SK-N-MC (cell line): Measurements from ENCODE around the gene RNASEH2A.
"Not testable (repeated sequence)": the region's sequence is repeated elsewhere in the genome, so short reads cannot be mapped to it uniquely, and the experiment has no call there.

Experiments
- DNase-seq: peaks from one replicate; pipeline ENCODE4 v3.0.0-alpha.2; 2011; ENCODE audit warnings: low read depth, low spot score
- H3K27ac ChIP-seq: fragments of 200-600 bp; sonication (generic); 2 replicates; pipeline ENCODE4 v1.5.1; 2016; ENCODE audit warnings: mixed run types
- H3K36me3 ChIP-seq: fragments of 200-600 bp; sonication (generic); 2 replicates; pipeline ENCODE4 v1.6.1; 2017; ENCODE audit warnings: antibody characterized with exemption, low read length, mixed read lengths; ENCODE audit not compliant: insufficient read depth
- H3K4me3 ChIP-seq: fragments of 200-600 bp; sonication (generic); 2 replicates; pipeline ENCODE4 v1.5.1; 2016
- H3K9ac ChIP-seq: fragments of 200-600 bp; sonication (generic); 2 replicates; pipeline ENCODE4 v1.8.0; 2017; ENCODE audit warnings: mixed run types, mixed read lengths; ENCODE audit not compliant: insufficient read length
- H3K9me3 ChIP-seq: fragments of 200-600 bp; sonication (generic); 2 replicates; pipeline ENCODE4 v1.6.1; 2017; ENCODE audit warnings: low read depth, mild to moderate bottlenecking, antibody characterized with exemption, low read length, moderate library complexity, mixed read lengths
- EZH2 ChIP-seq: fragments of 200-600 bp; sonication (generic); IDR thresholded peaks from one replicate; pipeline ENCODE4 v1.6.1; 2017; ENCODE audit warnings: antibody characterized with exemption
- FOXP2 ChIP-seq: optimal IDR thresholded peaks from 2 replicates; pipeline ENCODE3; 2011; ENCODE audit warnings: mild to moderate bottlenecking, moderate library complexity; ENCODE audit not compliant: insufficient read depth; ENCODE audit errors: extremely low read length, control extremely low read depth
- POLR2AphosphoS5 ChIP-seq: IDR thresholded peaks from 2 replicates; pipeline ENCODE4 v1.6.1; 2012; ENCODE audit warnings: mild to moderate bottlenecking, low read depth, low read length, borderline replicate concordance

The RNASEH2A gene

GRCh38 chr19:12796146-12797071, 10.0 kb upstream of the RNASEH2A start:
- no peak for DNase-seq
- peaks cover 16% of the 10 kb centered on the region for H3K36me3 ChIP-seq
- peak overlapping the region; percentile 40; the same call in 1 of the 2 replicates for H3K4me3 ChIP-seq
- TF ChIP-seq FOXP2 (peak; percentile 5), EZH2 (no peak), POLR2AphosphoS5 (peak; percentile 45; the same call in 1 of the 2 replicates)
- no peak overlapping the region for H3K27ac ChIP-seq
- no peak overlapping the region for H3K9ac ChIP-seq
- no peaks in the 10 kb centered on the region for H3K9me3 ChIP-seq

- H3K4me3 ChIP-seq: no peak overlapping the region
- DNase-seq: no peak
- no peak for TF ChIP-seq POLR2AphosphoS5
- TF ChIP-seq FOXP2: no peak
- TF ChIP-seq EZH2: no peak
- no peak overlapping the region for H3K9ac ChIP-seq
- H3K9me3 ChIP-seq: no peaks in the 10 kb centered on the region
- no peak overlapping the region for H3K27ac ChIP-seq
- H3K36me3 ChIP-seq: peaks cover 16% of the 10 kb centered on the region
Measured at GRCh38 chr19:12797141-12797587, 9.2 kb upstream of the RNASEH2A start.

GRCh38 chr19:12797607-12798006, 8.8 kb upstream of the RNASEH2A start:
- H3K9ac ChIP-seq, H3K9me3 ChIP-seq, H3K4me3 ChIP-seq, H3K27ac ChIP-seq, DNase-seq: not testable (repeated sequence)
- peaks cover 16% of the 10 kb centered on the region for H3K36me3 ChIP-seq

GRCh38 chr19:12799742-12800465, 6.5 kb upstream of the RNASEH2A start:
- no peak overlapping the region for H3K9ac ChIP-seq
- TF ChIP-seq POLR2AphosphoS5: no peak
- no peak for TF ChIP-seq EZH2
- no peak for TF ChIP-seq FOXP2
- peaks cover 16% of the 10 kb centered on the region for H3K36me3 ChIP-seq
- H3K9me3 ChIP-seq: no peaks in the 10 kb centered on the region
- no peak overlapping the region for H3K27ac ChIP-seq
- no peak for DNase-seq
- H3K4me3 ChIP-seq: peak overlapping the region; percentile 97; the same call in 1 of the 2 replicates

- no peak for DNase-seq
- peaks cover 16% of the 10 kb centered on the region for H3K36me3 ChIP-seq
- no peak overlapping the region for H3K27ac ChIP-seq
- no peak for TF ChIP-seq EZH2
- no peak for TF ChIP-seq POLR2AphosphoS5
- no peak for TF ChIP-seq FOXP2
- H3K9ac ChIP-seq: peak overlapping the region; percentile 90
- H3K4me3 ChIP-seq: peak overlapping the region; percentile 97
- H3K9me3 ChIP-seq: no peaks in the 10 kb centered on the region
Measured at GRCh38 chr19:12800466-12800770, 6.0 kb upstream of the RNASEH2A start.

GRCh38 chr19:12800923-12801465, 5.4 kb upstream of the RNASEH2A start:
- Histone ChIP-seq H3K36me3 (peaks cover 16% of the 10 kb centered on the region), H3K4me3 (peak overlapping the region; percentile 97), H3K27ac (peak overlapping the region; percentile 53; the same call in 1 of the 2 replicates), H3K9ac (peak overlapping the region; percentile 90), H3K9me3 (no peaks in the 10 kb centered on the region)
- no peak for TF ChIP-seq FOXP2
- no peak for TF ChIP-seq EZH2
- no peak for TF ChIP-seq POLR2AphosphoS5
- DNase-seq: no peak

GRCh38 chr19:12801466-12802266, 4.7 kb upstream of the RNASEH2A start, which contains the start of the genes PRDX2 and THSD8:
PRDX2 (minus strand) TSS chr19:12801800; CDS start chr19:12801261, 539 bp downstream.
THSD8 (plus strand) TSS chr19:12802069; CDS start chr19:12802072, 3 bp downstream.
- peak within 1 kb of the TSS; percentile 97 for H3K4me3 ChIP-seq
- H3K9ac ChIP-seq: peak within 1 kb of the TSS; percentile 90
- no peak for TF ChIP-seq EZH2
- peak; percentile 97 for TF ChIP-seq POLR2AphosphoS5
- DNase-seq: no peak
- H3K27ac ChIP-seq: peak within 1 kb of the TSS; percentile 53; the same call in 1 of the 2 replicates
- H3K9me3 ChIP-seq: no peaks in the 10 kb centered on the region
- peaks cover 16% of the 10 kb centered on the region for H3K36me3 ChIP-seq
